HG02970 (cell line): ENCODE data around the gene KIF17.

Source experiments
- ATAC-seq: cut with Tn5 transposase; IDR thresholded peaks from one replicate; pipeline ENCODE4 v1.9.1; 2021; ENCODE audit warnings: mild to moderate bottlenecking, moderate library complexity, moderate number of reproducible peaks; ENCODE audit not compliant: unreplicated experiment, low FRiP score

The KIF17 gene

GRCh38 chr1:20717452-20718342 lies at the start of gene KIF17:
Gene KIF17 (minus strand): TSS chr1:20718007. CDS start chr1:20717706, 301 bp downstream.
- ATAC-seq, result no peak

GRCh38 chr1:20767271-20767670 lies 49.5 kb upstream of the KIF17 start:
- no peak for ATAC-seq

DNA sequence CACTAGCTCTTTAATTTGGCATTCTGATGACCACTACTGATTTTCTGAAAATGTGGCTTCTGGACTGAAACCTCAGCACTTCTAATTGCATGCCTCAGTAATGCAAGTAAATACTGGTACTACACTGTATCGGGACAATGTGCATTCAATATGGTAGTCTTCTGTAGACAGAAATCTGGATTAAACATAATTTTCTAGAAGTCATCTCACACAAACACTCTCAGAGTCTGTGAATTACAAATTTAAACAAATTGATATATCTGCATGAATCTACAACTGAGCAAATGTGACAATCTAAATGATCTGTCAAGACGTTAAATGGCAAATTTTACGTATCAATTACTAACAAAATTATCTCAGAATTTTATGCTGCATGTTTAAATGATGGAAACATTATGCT lies 45.6 kb upstream of the KIF17 start:
- ATAC-seq, result no peak

GRCh38 chr1:20760322-20760721 lies 42.5 kb upstream of the KIF17 start:
- ATAC-seq, result no peak

DNA sequence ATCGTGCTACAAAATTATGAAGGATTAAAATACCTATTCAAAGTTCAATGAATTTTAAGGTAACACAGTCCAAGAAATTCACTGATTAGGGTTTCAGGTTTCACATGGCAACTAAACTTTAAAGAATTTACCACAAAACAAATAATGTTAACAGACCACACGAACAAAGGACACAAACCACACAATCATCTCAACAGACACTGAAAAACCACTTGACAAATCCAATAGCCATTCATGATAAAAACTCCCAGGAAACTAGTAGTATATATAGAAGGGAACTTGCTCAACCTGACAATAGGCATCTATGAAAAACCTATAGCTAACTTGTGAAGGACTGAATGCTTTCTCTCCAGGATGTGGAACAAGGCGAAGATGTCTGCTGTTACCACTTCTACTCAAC lies 35.8 kb upstream of the KIF17 start:
- no peak for ATAC-seq

DNA sequence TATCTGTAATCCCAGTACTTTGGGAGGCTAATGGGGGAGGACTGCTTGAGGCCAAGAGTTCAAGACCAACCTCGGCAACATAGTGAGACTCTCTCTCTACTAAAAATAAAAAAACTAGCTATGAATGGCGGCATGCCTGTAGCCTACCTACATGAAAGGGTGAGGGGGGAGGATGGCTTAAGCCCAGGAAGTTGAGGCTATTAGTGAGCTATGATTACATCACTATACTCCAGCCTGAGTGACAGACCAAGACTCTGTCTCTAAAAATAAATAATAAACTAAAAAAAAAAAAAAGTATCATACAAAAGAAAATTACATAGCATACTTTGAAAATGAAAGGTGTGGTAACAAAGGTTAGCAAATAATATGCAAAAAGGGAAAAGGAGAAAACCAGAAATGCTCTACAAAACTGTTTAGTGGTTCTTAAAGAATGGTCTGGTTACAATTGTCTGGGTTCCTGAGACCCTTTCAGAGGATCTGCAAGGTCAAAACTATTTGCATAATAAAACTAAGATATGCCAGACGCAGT lies 33.7 kb upstream of the KIF17 start:
- ATAC-seq, result no peak

- no peak for ATAC-seq
These were observed 24.9 kb upstream of the KIF17 start for GRCh38 chr1:20742671-20743070.

DNA sequence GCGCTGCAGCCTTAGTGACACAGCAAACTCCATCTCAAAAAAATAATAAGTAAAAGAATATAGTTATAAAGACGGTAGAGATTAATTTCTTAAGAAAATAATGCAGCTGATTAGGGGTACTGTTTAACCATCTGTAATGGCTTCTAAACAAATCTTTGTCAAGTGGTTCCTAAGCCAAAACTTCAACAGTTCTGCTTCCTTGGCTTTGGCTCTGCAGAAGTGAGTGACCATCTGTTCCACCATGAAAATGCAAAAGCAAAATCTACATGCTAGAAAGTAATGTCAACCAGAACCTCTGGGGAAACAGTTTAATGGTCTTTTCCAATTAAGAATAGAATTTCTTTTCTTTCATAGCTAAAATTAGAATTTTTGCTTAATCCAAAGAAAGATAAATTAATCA lies 23.0 kb upstream of the KIF17 start:
- no peak for ATAC-seq

DNA sequence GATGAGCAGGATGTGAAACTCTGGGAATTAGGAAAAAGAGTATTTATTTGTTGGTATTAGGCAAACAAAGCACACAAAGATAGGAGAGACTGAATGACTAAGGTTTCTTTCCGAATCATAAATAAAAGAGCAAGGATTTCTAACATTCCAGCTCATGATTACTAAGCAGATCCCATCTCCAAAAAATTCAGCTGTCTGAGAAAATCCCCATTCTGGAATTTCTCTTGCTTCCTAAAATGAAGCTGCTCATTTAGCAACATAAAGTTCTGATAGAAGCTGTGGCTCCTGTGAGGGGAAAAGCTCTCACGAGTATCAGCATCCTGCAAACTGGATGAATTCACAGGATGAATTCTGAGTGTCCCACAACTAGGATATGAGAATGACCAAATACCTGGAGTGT lies 21.4 kb upstream of the KIF17 start:
- no peak for ATAC-seq

GRCh38 chr1:20735581-20736111 lies 17.8 kb upstream of the KIF17 start:
- no peak for ATAC-seq

- ATAC-seq, result no peak
These were observed 15.7 kb upstream of the KIF17 start for GRCh38 chr1:20733360-20733975.

- ATAC-seq, result peak; percentile 44
These were observed 15.0 kb upstream of the KIF17 start, which contains the start of gene SH2D5 for GRCh38 chr1:20732588-20733359. Gene SH2D5 (minus strand): TSS chr1:20732703. CDS start chr1:20728044, 4,659 bp downstream.

DNA sequence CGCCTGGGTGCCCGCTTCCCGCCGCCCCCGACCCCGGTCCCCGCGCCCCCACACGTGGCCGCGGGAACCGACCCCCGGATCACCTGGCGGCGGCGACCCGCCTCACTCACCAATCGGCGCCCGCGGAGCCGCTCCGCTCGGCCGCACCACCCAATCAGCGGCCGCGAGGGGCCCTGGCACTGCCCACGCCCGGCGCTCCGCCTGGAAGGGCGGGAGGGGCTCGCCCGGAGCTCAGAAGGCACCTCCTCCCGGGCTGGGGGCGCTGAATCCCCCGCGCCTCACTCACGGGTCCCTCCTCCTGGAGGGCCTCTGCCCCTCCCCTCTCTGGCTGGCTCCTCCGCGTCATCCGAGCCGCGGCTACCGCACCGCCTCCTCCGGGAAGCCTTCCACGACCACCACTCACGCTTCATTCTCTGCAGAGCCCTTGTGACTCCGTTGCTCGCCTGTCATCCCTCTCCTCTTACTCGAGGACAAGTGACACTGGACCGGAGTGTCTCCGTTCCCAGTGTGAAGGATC lies 14.3 kb upstream of the KIF17 start:
- peak; percentile 39 for ATAC-seq

GRCh38 chr1:20731057-20731991 lies 13.5 kb upstream of the KIF17 start:
- no peak for ATAC-seq

DNA sequence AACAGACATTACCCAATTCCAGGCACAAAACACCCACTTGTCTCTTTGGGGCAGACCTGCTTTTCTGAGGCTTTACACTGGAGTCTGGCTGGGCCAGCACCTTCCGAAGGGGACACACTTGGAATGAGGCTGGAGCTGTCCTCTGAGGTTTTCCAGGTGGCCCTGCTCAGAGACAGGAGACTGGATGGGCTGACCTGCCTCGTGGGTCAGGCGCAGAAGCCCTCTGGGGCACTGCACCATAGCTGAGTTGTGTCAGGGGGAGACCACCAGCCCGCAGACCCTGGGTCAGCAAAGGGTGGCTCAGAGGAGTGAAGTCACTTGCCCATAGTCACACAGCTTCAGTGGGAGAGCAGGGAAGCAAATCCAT lies 12.9 kb upstream of the KIF17 start:
- no peak for ATAC-seq

DNA sequence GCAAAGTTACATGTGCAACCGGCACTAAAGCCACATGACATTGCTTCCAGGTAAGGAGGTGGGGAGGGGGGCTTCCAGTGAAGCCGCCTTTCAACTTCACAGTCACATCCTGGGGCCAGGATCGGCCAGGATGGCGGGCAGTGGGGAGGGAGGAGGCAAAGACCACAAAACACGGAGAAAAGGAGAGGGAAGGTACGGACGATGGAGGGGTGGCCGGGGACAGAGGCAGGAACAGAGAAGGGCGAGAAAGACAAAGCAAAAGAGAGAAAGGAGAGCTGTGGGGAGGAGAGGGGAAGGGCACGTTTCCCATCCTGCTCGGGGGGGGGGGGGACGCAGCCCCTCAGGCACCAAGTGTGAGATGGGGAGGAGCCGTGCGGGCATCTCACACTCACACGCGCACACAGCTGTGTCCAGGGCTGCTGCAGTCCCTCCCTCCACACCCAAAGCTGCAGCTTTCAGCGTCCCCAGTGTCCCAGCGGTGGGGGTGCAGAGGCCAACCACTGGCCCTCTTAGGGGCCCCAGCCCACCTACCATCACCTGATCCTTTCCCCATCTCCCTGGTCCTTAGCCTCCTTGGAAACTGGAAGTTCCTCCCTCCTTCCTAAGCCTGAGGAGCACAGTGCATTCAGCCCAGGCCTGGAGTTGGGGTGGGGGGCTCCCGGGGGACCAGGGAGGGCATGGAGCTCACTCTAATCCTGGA lies 12.3 kb upstream of the KIF17 start:
- no peak for ATAC-seq

- ATAC-seq, result no peak
These were observed 11.5 kb upstream of the KIF17 start for GRCh38 chr1:20729155-20729931.
